Stomach smooth muscle (tissue), 2 donors: ENCODE measurements around the gene BSPRY.
"Not testable (repeated sequence)": the region's sequence is repeated elsewhere in the genome, so short reads cannot be mapped to it uniquely, and the experiment has no call there.

Experiments
- H3K27ac ChIP-seq: one replicate; pipeline ENCODE4 v1.7.0; 2013; ENCODE audit warnings: mild to moderate bottlenecking, low read length, inconsistent platforms
- H3K27me3 ChIP-seq, 2 donors: one replicate each; pipeline ENCODE4 v1.7.0; 2013; ENCODE audit warnings: low read length in 2 of 2; ENCODE audit not compliant: insufficient read depth in 2 of 2, control insufficient read depth in 1 of 2
- H3K36me3 ChIP-seq, 2 donors: one replicate each; pipeline ENCODE4 v1.7.0; 2013; ENCODE audit warnings: low read length in 2 of 2; ENCODE audit not compliant: control insufficient read depth in 2 of 2, insufficient read depth in 2 of 2
- H3K4me1 ChIP-seq: one replicate; pipeline ENCODE4 v1.7.0; 2013; ENCODE audit warnings: low read length; ENCODE audit not compliant: control insufficient read depth, insufficient read depth
- H3K4me3 ChIP-seq, 2 donors: one replicate each; pipeline ENCODE4 v1.7.0; 2013; ENCODE audit warnings: low read length in 2 of 2
- H3K9ac ChIP-seq, 2 donors: one replicate each; pipeline ENCODE4 v1.7.0; 2013; ENCODE audit warnings: low read length in 2 of 2, mild to moderate bottlenecking in 1 of 2
- H3K9me3 ChIP-seq, 2 donors: one replicate each; pipeline ENCODE4 v1.7.0; 2013; ENCODE audit warnings: low read length in 2 of 2; ENCODE audit not compliant: control insufficient read depth in 2 of 2
- donor health status: healthy.
- donor health status: Pancreatic carcinoma.

The BSPRY gene

DNA sequence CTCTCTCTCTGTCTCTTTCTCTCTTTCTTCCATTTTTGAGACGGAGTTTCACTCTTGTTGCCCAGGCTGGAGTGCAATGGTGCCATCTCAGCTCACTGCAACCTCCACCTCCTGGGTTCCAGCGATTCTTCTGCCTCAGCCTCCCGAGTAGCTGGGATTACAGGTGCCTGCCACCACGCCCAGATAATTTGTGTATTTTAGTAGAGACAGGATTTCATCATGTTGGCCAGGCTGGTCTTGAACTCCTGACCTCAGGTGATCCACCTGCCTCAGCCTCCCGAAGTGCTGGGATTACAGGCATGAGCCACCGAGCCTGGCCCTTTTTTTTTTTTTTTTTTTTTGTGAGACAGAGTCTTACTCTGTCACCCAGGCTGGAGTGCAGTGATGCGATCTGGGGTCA, 32.1 kb downstream of the BSPRY start:
- not testable (repeated sequence) for H3K4me1 ChIP-seq, H3K9ac ChIP-seq, H3K36me3 ChIP-seq, H3K9me3 ChIP-seq, H3K4me3 ChIP-seq, H3K27ac ChIP-seq, H3K27me3 ChIP-seq

DNA sequence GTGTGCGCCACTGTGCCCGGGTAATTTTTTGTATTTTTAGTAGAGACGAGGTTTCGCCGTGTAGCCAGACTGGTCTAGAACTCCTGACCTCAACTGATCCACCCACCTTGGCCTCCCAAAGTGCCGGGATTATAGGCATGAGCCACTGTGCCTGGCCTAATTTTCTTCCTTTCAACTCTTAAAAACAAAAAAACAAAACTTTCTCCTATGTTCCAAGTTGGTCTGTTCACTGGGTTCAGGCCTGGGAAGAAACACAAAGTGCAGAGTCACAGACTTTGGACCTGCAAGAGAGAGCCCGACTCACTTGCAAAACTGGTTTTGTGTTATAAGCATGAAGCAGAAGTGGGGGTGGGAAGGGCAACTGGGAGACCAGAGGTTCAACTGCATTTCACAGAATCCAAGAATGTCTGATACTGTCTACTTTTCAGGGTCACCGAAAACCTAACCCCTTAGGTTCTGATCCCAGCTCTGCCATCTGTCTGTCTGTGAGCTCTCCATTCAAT, 32.6 kb downstream of the BSPRY start:
- peaks cover 3% of the 10 kb centered on the region for H3K4me1 ChIP-seq
- H3K9me3 ChIP-seq: no peaks in the 10 kb centered on the region
- H3K27ac ChIP-seq: no peak overlapping the region
- H3K36me3 ChIP-seq: peaks cover under 1 to 3% of the 10 kb centered on the region in 2 donors
- H3K27me3 ChIP-seq: no peaks in the 10 kb centered on the region
- no peak overlapping the region for H3K9ac ChIP-seq
- no peak overlapping the region for H3K4me3 ChIP-seq

DNA sequence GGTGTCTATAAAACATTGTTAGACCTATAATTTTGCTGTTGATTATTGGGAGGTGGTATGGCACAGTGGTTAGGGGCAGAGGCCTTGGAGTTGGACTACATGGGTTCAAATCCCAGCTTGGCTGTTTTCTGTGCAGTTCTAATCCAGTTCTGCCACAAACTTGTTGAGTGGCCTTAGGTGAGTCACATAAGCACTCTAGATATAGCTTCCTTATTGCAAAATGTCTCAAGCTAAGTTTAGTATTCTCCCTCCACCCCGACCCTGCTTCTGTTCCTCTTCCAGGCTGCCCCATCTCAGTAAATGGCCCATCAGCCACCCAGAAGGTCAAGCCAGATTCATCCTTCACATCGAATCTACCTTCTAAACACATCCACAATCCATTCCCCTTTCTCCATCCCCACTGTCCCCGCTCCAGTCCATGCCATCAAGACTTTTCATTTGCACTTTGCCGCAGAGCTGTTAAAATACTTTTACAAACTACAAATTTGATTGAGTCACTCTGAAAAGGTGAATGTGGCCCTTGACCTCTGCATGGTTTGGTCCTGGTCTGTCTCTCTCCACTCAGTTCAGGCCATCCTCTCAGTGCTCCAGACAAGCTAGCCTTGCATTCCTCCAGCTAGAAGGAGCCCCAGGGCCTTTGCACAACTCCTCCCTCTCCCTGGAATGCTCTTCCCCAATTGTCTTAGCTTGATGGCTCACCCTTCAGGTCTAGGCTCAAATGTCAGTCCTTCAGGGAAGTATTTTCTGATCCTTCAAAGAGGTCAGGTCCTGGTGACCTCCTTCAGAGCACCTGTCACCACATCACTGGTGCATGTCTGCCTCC, 37.4 kb downstream of the BSPRY start:
- Histone ChIP-seq H3K9me3 (no peaks in the 10 kb centered on the region), H3K36me3 (peaks cover 31 to 39% of the 10 kb centered on the region in 2 donors), H3K4me1 (no peaks in the 10 kb centered on the region), H3K9ac (no peak overlapping the region), H3K27ac (no peak overlapping the region), H3K4me3 (no peak overlapping the region), H3K27me3 (no peaks in the 10 kb centered on the region)

DNA sequence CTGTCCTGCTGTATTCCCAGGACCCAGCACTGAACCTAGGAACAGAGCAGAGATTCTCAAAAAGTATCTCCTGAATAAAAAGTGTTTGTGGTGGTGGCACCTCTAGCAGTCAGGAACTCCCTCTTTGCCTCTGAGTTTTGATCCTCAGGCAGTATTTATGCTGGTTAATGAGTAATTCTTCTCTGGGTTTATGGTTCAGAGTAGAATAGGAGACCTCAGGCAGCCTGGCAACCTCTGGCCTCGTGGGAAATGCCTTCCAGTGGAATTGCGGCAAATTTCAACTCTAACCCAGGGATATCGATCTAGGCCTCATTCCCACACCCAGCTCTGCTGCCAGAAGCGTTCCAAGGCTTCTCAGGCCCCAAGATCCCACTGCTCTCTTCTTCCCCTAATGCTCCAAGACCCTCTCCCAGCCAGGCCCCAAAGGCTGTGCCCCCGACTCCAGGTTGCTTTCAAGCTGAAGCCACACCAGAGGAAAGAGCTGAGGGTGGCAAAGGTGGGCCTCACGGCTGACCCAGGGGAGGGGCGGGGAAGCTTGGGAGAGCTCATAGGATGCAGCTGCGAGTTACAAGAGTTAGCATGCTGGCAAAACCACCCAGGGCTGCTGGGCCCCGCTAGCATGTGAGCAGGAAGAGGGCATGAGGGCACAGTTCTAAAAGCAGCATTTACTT, 38.4 kb downstream of the BSPRY start:
- Histone ChIP-seq H3K27me3 (no peaks in the 10 kb centered on the region), H3K36me3 (peaks cover 38 to 44% of the 10 kb centered on the region in 2 donors), H3K4me1 (no peaks in the 10 kb centered on the region), H3K9me3 (no peaks in the 10 kb centered on the region), H3K4me3 (no peak overlapping the region), H3K27ac (no peak overlapping the region), H3K9ac (no peak overlapping the region)

DNA sequence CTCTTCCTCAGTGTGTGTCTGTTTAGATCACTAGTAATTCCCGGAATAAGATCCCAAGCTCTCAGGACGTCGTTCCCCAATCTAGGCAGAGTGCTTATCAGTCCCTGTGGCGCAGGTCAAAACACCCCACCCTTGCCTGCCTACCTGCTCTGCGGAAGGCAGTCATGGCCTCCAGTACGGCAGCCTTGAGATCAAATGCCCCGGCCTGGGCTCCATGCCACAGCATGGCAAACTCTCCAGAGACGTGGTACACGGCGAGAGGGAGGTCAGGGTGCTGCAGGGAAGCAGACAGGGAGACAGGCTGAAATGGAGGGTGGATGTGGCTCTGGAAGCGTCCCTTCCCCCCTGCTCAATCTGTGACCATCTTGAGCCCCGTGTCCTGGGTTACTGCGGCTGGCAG, 39.5 kb downstream of the BSPRY start:
- Histone ChIP-seq H3K4me1 (no peaks in the 10 kb centered on the region), H3K9ac (no peak overlapping the region), H3K9me3 (no peaks in the 10 kb centered on the region), H3K36me3 (peaks cover 38 to 48% of the 10 kb centered on the region in 2 donors), H3K27ac (no peak overlapping the region), H3K27me3 (no peaks in the 10 kb centered on the region), H3K4me3 (no peak overlapping the region)

DNA sequence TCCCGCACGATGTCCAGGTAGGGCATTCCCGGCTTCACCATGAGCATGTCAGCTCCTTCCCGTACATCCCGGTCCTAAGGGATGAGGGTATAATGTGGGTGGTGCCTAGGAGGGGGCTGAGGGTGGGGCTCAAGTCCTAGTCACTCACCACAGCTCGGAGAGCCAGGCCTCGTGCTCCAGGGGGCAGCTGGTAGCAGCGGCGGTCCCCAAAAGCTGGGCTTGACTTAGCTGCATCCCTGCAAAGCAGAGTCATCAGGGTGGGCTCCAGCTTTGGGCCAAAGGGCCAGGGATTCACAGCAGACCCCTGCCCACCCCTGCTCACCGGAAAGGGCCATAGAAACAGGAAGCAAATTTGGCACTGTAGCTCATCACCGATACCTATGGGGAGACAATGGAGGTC, 40.1 kb downstream of the BSPRY start:
- Histone ChIP-seq H3K9me3 (no peaks in the 10 kb centered on the region), H3K4me3 (no peak overlapping the region), H3K4me1 (no peaks in the 10 kb centered on the region), H3K36me3 (peaks cover 38 to 48% of the 10 kb centered on the region in 2 donors), H3K27me3 (no peaks in the 10 kb centered on the region), H3K27ac (no peak overlapping the region), H3K9ac (no peak overlapping the region)

DNA sequence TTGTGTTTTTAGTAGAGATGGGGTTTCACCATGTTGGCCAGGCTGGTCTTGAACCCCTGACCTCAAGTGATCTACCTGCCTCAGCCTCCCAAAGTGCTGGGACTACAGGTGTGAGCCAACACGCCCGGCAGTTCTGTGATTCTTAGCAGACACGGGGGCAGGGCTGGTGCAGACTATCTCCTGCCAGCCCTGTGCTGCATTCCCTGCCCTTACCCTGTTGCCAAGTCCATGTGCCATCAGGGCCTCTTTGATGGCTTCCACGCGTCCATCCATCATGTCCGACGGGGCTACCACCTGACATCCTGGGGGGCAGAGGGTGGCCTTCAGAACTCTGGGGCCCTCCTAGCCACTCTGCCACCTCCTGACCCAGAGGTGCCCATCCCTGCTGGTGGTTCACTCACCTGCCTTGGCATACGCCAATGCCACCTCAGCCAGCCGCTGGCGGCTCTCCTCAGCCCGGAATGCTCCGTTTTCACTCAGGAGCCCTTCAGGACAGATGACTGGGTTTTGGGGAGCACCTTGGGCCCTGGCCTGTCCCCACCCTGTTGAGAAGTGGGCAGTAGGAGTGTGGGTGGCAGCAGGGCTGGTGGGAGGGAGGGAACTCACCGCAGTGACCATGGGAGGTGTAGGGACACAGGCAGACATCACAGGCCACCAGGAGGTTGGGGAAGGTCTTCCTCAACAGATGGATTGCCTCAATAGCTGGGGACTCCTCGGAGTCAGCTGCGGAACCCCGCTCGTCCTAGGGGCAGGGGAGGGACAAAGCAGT, 41.0 kb downstream of the BSPRY start:
- Histone ChIP-seq H3K27ac (no peak overlapping the region), H3K9ac (no peak overlapping the region), H3K27me3 (no peaks in the 10 kb centered on the region), H3K4me3 (no peak overlapping the region), H3K36me3 (peaks cover 38 to 48% of the 10 kb centered on the region in 2 donors), H3K4me1 (no peaks in the 10 kb centered on the region), H3K9me3 (no peaks in the 10 kb centered on the region)

DNA sequence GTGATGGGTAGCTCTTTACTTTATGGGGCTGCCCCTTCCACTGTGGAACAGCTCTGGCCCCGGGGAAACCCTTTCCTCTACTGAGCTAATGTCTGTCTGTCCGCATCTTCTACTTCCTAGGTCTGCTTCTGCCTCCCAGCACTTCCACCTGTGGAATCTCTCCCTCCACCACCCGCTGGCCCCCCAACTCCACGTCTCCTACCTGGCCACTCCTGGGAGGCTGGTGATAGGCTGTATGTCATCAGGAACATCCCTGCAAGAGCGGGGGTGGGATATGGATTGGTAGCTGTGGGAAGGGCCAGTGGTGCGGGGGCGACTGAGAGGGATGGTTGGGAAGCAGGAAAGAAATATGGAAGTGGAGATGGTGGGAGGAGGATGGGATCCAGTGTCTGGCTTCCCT, 42.6 kb downstream of the BSPRY start:
- H3K4me1 ChIP-seq: no peaks in the 10 kb centered on the region
- H3K9ac ChIP-seq: no peak overlapping the region
- no peak overlapping the region for H3K4me3 ChIP-seq
- H3K27ac ChIP-seq: no peak overlapping the region
- peaks cover 36 to 52% of the 10 kb centered on the region in 2 donors for H3K36me3 ChIP-seq
- no peaks in the 10 kb centered on the region for H3K9me3 ChIP-seq
- no peaks in the 10 kb centered on the region for H3K27me3 ChIP-seq

DNA sequence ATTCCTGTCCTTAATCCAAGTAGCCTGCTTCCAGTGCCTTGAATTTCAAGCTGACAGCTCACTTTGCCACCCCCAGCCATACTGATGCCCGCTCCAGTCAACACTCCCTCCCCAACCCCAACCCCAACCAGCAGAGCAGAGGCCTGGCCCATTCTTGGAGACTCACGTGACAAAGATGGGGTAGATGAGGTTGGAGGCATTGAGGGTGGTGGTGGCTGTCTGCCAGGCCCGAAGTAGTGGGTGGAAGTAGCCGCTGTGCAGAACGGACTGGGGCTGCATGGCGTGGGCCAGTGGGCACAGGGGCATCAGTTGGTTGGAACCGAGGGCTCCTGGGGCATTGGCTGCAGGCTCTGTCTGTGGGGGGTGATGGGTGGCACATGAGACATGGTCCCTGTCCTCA, 43.9 kb downstream of the BSPRY start:
- H3K27ac ChIP-seq: no peak overlapping the region
- H3K36me3 ChIP-seq: peaks cover 29 to 40% of the 10 kb centered on the region in 2 donors
- H3K9me3 ChIP-seq: no peaks in the 10 kb centered on the region
- H3K27me3 ChIP-seq: no peaks in the 10 kb centered on the region
- no peak overlapping the region for H3K9ac ChIP-seq
- H3K4me3 ChIP-seq: no peak overlapping the region
- no peaks in the 10 kb centered on the region for H3K4me1 ChIP-seq

DNA sequence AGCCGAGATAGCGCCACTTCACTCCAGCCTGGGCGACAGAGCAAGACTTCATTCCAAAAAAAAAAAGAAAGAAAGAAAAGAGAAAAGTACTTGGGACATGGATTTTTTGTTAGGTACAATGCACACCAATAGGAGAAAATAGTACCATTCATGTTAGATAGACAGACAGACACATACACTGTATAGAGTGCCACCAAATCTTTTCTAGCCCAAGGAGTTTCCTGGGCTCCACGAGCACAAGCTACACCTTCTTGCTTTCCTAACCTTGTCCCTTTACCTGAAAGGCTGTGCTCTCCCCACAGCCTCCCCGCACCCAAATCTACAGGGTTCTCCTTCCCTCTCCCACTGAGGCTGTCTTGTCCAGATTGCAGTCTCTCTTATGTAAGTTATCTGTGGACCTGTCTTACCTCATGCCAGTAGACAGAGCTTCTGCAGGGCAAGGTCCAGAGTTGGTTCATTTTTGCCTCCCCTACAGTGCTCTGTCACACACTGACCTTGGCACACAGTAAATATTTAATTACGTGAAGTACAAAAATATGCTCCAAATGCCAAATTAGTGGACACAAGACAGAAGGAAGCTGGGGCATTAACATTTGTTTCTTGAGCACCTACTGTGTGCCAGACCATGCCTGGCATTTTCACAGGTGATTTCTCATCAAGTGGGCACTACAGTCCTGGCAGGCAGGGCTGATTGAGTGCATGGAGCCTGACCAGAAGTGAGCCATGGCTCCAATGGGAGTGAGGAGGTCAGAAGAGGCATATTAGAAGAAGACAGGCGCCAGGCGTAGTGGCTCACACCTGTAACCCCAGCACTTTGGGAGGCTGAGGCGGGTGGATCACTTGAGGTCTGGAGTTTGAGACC, 45.9 kb downstream of the BSPRY start:
- H3K27me3 ChIP-seq: no peaks in the 10 kb centered on the region
- H3K9me3 ChIP-seq: no peaks in the 10 kb centered on the region
- H3K4me1 ChIP-seq: peaks cover 10% of the 10 kb centered on the region
- no peak overlapping the region for H3K4me3 ChIP-seq
- peaks cover 21 to 25% of the 10 kb centered on the region in 2 donors for H3K36me3 ChIP-seq
- no peak overlapping the region for H3K9ac ChIP-seq
- H3K27ac ChIP-seq: no peak overlapping the region
